Activated CD4-positive, alpha-beta memory T cell treated with anti-CD3 and anti-CD28 coated beads, Interleukin-2, amount 10 ng/mL, durations not matched to agents 7 days and 5 days (primary cell): ENCODE results near the gene ARHGAP26. TPM values are rescaled to one million over a fixed set of nuclear protein-coding genes. Genes with fewer than 3 reads are reported as not detected.

Experiments
- CTCF ChIA-PET: fragments of 350-600 bp; sonication (Branson Sonifier 250); formaldehyde crosslinking; loops from one replicate; lab custom pipeline; 2021; ENCODE audit warnings: antibody characterized with exemption, inconsistent platforms; lab: Charles Lee
- POLR2A ChIA-PET: fragments of 350-600 bp; sonication (Branson Sonifier 250); formaldehyde crosslinking; loops from one replicate; lab custom pipeline; 2021; ENCODE audit warnings: antibody characterized with exemption; lab: Charles Lee
- DNase-seq: peaks from one replicate; pipeline ENCODE4 v3.0.0-alpha.2; 2020
- H3K27ac Mint-ChIP-seq: one replicate; pipeline ENCODE4 v1.8.0; 2021; ENCODE audit warnings: mild to moderate bottlenecking, mixed read lengths
- H3K27me3 Mint-ChIP-seq: one replicate; pipeline ENCODE4 v1.8.0; 2021; ENCODE audit warnings: mixed read lengths
- H3K36me3 Mint-ChIP-seq: one replicate; pipeline ENCODE4 v1.8.0; 2021; ENCODE audit warnings: low read depth, mixed read lengths
- H3K4me1 Mint-ChIP-seq: one replicate; pipeline ENCODE4 v1.8.0; 2021; ENCODE audit warnings: mixed read lengths
- H3K4me3 Mint-ChIP-seq: one replicate; pipeline ENCODE4 v1.8.0; 2021; ENCODE audit warnings: mild to moderate bottlenecking, mixed read lengths
- H3K9me3 Mint-ChIP-seq: one replicate; pipeline ENCODE4 v1.8.0; 2021; ENCODE audit warnings: mixed read lengths
- total RNA-seq, 2 experiments: library from RNA; stranded (reverse); gene quantifications; one replicate each; pipeline ENCODE4 v1.2.3, GENCODE V29; 2021

Gene ARHGAP26
- total RNA-seq, 2 experiments from 2014 or later, result 14.8 to 17.1 TPM

- peaks cover 9% of the 10 kb centered on the region for H3K9me3 Mint-ChIP-seq
- H3K4me1 Mint-ChIP-seq, result peaks cover 22% of the 10 kb centered on the region
- H3K27ac Mint-ChIP-seq, result no peak overlapping the region
- ChIA-PET CTCF (interaction anchor here (1.5 kb wide), 1 partner anchor 11 kb away, joined by 8 read pairs; no protein-coding TSS in a partner anchor), POLR2A (no interaction called here)
- H3K36me3 Mint-ChIP-seq, result peaks cover 25% of the 10 kb centered on the region
- DNase-seq, result peak; percentile 47
- no peak overlapping the region for H3K4me3 Mint-ChIP-seq
- no peaks in the 10 kb centered on the region for H3K27me3 Mint-ChIP-seq
Measured at GRCh38 chr5:143014017-143014651, 244.0 kb downstream of the ARHGAP26 start.

GRCh38 chr5:143016777-143017516 is 246.8 kb downstream of the ARHGAP26 start:
- Mint-ChIP-seq H3K4me3 (no peak overlapping the region), H3K9me3 (peaks cover 9% of the 10 kb centered on the region), H3K36me3 (peaks cover 19% of the 10 kb centered on the region), H3K27me3 (peaks cover 2% of the 10 kb centered on the region), H3K4me1 (peaks cover 8% of the 10 kb centered on the region), H3K27ac (no peak overlapping the region)
- peak; percentile 55 for DNase-seq
- CTCF ChIA-PET, result interaction anchor here (1.0 kb wide), 1 partner anchor 14 kb away, joined by 3 read pairs; no protein-coding TSS in a partner anchor
- POLR2A ChIA-PET, result no interaction called here

GRCh38 chr5:143017541-143017940 is 247.4 kb downstream of the ARHGAP26 start:
- no peak overlapping the region for H3K4me3 Mint-ChIP-seq
- no peak overlapping the region for H3K27ac Mint-ChIP-seq
- H3K27me3 Mint-ChIP-seq, result peaks cover 2% of the 10 kb centered on the region
- ChIA-PET POLR2A (no interaction called here), CTCF (interaction anchor here (0.6 kb wide), 1 partner anchor 14 kb away, joined by 3 read pairs; no protein-coding TSS in a partner anchor)
- H3K36me3 Mint-ChIP-seq, result peaks cover 19% of the 10 kb centered on the region
- no peak for DNase-seq
- H3K9me3 Mint-ChIP-seq, result peaks cover 9% of the 10 kb centered on the region
- H3K4me1 Mint-ChIP-seq, result peaks cover 8% of the 10 kb centered on the region

DNA sequence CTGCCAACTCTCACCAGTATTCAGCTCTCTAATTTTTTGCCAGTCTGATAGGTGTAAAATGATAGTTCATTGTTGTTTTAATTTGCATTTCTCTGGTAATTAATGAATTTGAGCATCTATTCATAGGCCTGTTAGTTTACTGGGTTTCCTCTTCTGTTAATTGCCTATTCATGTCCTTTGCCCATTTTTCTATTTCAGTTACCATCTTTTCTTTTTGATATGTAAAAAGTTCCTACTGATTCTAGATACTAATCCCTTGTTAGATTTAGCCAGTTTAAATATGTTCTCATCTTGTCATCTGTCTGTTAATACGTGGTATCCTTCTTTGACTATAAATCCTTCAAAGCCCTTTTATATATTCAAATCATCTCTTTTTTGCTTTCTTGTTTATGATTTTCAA is 247.8 kb downstream of the ARHGAP26 start:
- peaks cover 2% of the 10 kb centered on the region for H3K27me3 Mint-ChIP-seq
- POLR2A ChIA-PET, result no interaction called here
- H3K4me1 Mint-ChIP-seq, result peaks cover 8% of the 10 kb centered on the region
- CTCF ChIA-PET, result interaction anchor here (0.6 to 1.0 kb wide), 2 partner anchors 9 to 14 kb away, joined by 3 read pairs; no protein-coding TSS in a partner anchor
- H3K4me3 Mint-ChIP-seq, result no peak overlapping the region
- peaks cover 9% of the 10 kb centered on the region for H3K9me3 Mint-ChIP-seq
- no peak for DNase-seq
- peaks cover 19% of the 10 kb centered on the region for H3K36me3 Mint-ChIP-seq
- H3K27ac Mint-ChIP-seq, result no peak overlapping the region

DNA sequence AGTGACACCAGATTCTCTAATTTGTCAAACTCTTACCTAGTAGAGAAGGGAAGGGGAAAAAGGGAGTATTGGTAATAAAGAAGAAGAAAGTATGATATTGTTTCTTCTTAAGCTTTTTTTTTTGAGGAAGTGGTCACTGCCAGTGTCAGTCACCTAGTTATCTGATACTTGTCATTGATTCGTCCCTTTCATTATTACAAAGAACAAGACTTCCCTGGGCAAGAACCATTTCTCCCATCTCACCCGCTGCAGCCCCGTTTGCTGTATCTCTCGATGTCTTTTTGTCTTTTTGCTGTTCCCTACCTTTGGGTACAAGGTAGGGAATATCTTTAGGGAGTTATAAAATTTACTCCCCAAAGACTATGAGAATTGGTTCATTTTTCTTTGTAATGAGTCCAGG is 249.0 kb downstream of the ARHGAP26 start:
- Mint-ChIP-seq H3K9me3 (peaks cover 9% of the 10 kb centered on the region), H3K4me3 (no peak overlapping the region), H3K36me3 (peaks cover 19% of the 10 kb centered on the region), H3K27ac (no peak overlapping the region), H3K4me1 (peaks cover 20% of the 10 kb centered on the region), H3K27me3 (peaks cover 3% of the 10 kb centered on the region)
- no peak for DNase-seq
- POLR2A ChIA-PET, result no interaction called here
- CTCF ChIA-PET, result interaction anchor here (1.0 to 1.3 kb wide), 2 partner anchors 10 to 14 kb away, joined by 3 read pairs; no protein-coding TSS in a partner anchor

DNA sequence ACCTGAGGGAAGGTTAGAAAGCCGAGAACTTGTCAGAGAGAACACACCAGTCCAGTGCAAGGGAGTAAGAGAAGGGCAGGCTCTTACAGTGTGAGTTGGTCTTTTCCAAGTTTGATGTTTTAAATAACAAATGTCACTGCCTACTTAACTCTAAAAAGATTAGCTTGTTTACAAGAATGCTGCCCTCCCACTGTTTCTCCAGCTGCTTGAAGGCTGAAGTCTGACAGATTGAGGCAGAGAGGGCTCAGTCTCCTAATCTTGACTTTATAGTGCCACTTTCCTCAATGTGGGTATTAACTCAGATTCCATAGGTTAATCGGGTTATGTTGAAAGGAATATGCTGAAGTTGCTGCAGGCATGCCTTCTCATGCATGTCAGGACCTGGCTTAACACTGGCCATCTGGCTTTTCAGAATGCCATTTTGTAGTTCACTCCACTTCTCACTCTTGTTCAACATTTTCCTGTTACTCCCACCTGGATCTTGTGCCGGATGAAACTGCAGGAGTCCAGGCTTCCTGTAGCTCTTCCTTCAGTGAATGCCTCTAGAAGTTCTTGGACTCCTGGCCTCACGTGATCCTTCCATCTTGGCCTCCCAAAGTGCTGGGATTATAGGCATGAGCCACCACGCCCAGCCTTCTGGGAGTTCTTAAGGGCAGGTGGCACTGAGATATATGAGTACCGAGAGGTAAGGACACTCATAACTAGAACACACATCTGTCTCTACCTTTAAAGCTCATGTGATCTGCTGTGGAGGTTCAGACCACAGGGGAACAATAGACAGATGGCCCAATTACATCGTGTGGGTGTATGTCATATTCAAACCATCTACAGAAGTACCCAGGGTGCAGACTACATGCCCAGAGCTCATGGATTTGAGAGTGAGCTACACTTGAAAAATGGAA is 249.7 kb downstream of the ARHGAP26 start:
- peaks cover 23% of the 10 kb centered on the region for H3K4me1 Mint-ChIP-seq
- ChIA-PET CTCF (interaction anchor here (0.7 to 1.3 kb wide), 2 partner anchors 13 to 70 kb away, joined by 3 to 5 read pairs; no protein-coding TSS in a partner anchor), POLR2A (interaction anchor here (1.0 kb wide), 1 partner anchor 17 kb away, joined by 4 read pairs; no protein-coding TSS in a partner anchor)
- H3K27me3 Mint-ChIP-seq, result peaks cover 8% of the 10 kb centered on the region
- H3K36me3 Mint-ChIP-seq, result peaks cover 19% of the 10 kb centered on the region
- peaks cover 9% of the 10 kb centered on the region for H3K9me3 Mint-ChIP-seq
- H3K27ac Mint-ChIP-seq, result no peak overlapping the region
- no peak for DNase-seq
- H3K4me3 Mint-ChIP-seq, result no peak overlapping the region

DNA sequence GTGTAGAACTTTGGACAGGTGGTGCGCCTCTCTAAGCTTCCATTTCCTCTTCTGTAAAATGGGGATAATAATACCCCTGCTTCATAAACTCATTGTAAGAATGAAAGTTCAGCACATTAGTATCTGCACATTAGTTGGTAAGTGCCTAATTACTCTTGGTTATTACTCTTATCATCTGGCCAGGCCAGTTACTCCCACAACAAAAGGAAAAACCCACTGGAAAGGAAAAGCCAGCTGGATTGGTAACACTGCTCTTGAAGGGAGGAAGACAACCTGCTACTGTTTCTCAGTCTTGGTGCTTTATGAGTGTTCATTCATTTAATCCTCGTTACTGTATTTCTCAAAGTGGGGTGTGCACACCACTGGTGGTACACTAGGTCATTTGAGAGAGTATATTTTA is 251.4 kb downstream of the ARHGAP26 start:
- DNase-seq, result no peak
- peaks cover 20% of the 10 kb centered on the region for H3K27me3 Mint-ChIP-seq
- peaks cover 23% of the 10 kb centered on the region for H3K36me3 Mint-ChIP-seq
- H3K4me1 Mint-ChIP-seq, result peaks cover 26% of the 10 kb centered on the region
- no peak overlapping the region for H3K27ac Mint-ChIP-seq
- H3K9me3 Mint-ChIP-seq, result peaks cover 9% of the 10 kb centered on the region
- POLR2A ChIA-PET, result no interaction called here
- CTCF ChIA-PET, result interaction anchor here (1.1 kb wide), 1 partner anchor 803 kb away, joined by 3 read pairs; no protein-coding TSS in a partner anchor
- H3K4me3 Mint-ChIP-seq, result no peak overlapping the region

DNA sequence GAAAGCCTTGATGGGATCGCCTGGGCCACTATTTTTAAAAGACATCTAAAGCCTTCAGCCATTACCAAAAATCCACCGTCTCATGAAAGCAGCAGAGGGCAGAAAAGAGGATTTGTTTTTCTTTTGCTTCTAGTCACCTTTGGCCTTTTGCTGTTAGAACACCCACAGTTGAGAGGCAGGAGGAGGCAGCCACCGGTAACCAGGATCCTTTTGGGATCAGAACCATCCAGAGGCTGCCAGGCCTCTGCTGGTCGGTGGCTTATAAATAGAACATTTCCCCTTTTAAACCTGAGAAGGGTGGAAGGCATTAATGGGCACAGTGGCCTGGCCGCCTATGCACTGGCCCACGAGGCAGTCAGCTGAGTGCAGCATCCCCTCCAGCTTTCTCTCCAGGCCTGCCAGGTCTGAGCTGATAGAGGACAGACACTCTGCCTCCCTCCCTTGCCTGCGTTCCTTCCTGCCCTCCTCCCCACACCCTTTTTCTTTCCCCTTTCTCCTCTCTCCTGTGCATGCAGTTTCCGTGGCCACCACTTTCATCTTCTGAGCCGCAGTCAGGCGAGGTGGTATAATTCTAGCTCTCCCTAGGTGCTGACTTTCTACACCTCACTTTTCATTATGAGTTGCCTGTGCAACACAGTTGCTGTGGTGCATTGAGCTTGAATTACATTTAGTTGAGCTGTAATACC is 253.4 kb downstream of the ARHGAP26 start:
- Mint-ChIP-seq H3K27ac (no peak overlapping the region), H3K4me1 (peaks cover 26% of the 10 kb centered on the region), H3K27me3 (peaks cover 22% of the 10 kb centered on the region), H3K36me3 (peaks cover 10% of the 10 kb centered on the region), H3K9me3 (no peaks in the 10 kb centered on the region), H3K4me3 (no peak overlapping the region)
- ChIA-PET POLR2A (interaction anchor here (1.2 to 1.9 kb wide), 4 partner anchors 9 to 380 kb away, joined by 3 to 9 read pairs (median 5); partner anchors contain the start of gene NR3C1), CTCF (interaction anchor here (0.9 to 1.0 kb wide), 4 partner anchors 14 to 801 kb away, joined by 3 to 5 read pairs (median 3); no protein-coding TSS in a partner anchor)
- peak; percentile 60 for DNase-seq

DNA sequence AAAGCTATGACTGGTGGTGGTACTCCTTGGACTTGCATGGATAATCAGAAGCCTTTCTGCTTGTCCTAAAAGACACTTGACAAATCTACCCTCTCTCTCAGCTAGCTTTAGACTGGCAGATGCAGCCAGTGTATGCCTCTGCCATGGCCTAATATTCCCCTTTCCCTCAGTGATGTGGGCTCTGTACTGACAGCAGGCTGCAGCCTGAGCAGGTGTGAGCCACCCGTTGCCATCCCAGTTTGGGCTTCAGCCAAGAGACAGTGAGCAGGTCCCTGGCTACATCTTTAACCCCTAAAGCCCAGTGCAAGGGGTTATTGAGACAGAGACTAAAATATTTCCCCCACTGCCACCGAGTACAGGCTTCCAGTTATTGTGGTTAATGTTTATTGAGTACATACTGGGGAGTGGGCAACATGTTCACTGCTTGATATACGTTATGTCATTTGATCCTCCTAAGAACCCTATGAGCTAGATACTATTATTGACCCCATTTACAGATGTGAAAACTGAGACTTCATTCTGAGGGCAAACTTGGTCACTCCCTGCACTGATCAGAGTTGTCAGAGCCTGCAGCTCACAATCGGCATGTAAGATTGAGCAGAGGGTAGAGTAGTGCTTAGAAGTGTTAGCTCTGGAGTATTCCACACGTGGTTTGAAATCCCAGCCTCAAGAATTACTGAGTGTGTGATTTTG is 254.2 kb downstream of the ARHGAP26 start:
- no peak for DNase-seq
- H3K27ac Mint-ChIP-seq, result no peak overlapping the region
- POLR2A ChIA-PET, result interaction anchor here (1.2 to 1.9 kb wide), 4 partner anchors 8 to 379 kb away, joined by 3 to 9 read pairs (median 5); partner anchors contain the start of gene NR3C1
- H3K27me3 Mint-ChIP-seq, result peaks cover 22% of the 10 kb centered on the region
- H3K9me3 Mint-ChIP-seq, result no peaks in the 10 kb centered on the region
- CTCF ChIA-PET, result interaction anchor here (0.9 to 1.0 kb wide), 4 partner anchors 13 to 800 kb away, joined by 3 to 5 read pairs (median 3); no protein-coding TSS in a partner anchor
- H3K4me3 Mint-ChIP-seq, result no peak overlapping the region
- H3K36me3 Mint-ChIP-seq, result peaks cover 9% of the 10 kb centered on the region
- peaks cover 26% of the 10 kb centered on the region for H3K4me1 Mint-ChIP-seq

- no peaks in the 10 kb centered on the region for H3K9me3 Mint-ChIP-seq
- POLR2A ChIA-PET, result no interaction called here
- CTCF ChIA-PET, result no interaction called here
- H3K27ac Mint-ChIP-seq, result no peak overlapping the region
- no peak overlapping the region for H3K4me3 Mint-ChIP-seq
- peaks cover 22% of the 10 kb centered on the region for H3K27me3 Mint-ChIP-seq
- peaks cover 31% of the 10 kb centered on the region for H3K4me1 Mint-ChIP-seq
- no peak for DNase-seq
- peaks cover 4% of the 10 kb centered on the region for H3K36me3 Mint-ChIP-seq
Measured at GRCh38 chr5:143025376-143025775, 255.2 kb downstream of the ARHGAP26 start.

DNA sequence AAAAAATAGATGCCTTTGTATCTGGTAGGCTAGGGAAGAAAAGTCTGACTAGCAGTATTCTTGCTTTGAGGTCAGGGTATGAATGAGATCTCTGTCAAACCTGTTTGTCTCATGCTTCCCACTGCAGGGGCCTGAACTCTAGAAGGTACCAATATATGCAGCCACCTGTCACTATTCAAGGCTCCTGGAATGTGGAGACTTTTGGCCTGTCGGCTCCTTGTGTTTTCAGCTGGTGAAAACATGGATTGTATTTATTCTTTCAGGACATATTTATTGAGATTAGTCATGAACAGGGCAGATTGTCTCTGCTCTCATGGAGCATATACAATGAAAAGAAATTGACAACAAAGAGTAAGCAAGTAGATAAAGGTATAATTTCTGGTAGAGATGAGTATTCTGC is 255.8 kb downstream of the ARHGAP26 start:
- Mint-ChIP-seq H3K9me3 (no peaks in the 10 kb centered on the region), H3K27ac (no peak overlapping the region), H3K27me3 (peaks cover 24% of the 10 kb centered on the region), H3K4me1 (peaks cover 36% of the 10 kb centered on the region), H3K36me3 (peaks cover 9% of the 10 kb centered on the region), H3K4me3 (no peak overlapping the region)
- no peak for DNase-seq
- POLR2A ChIA-PET, result no interaction called here
- CTCF ChIA-PET, result no interaction called here
